Progenitor cell of endocrine pancreas (in vitro differentiated cells): Measurements from ENCODE around the gene ARHGAP25. TPM values are rescaled to one million over a fixed set of nuclear protein-coding genes. Genes with fewer than 3 reads are reported as not detected.

Experiments used
- DNase-seq: peaks from one replicate; pipeline ENCODE4 v3.0.0; 2021; ENCODE audit warnings: low spot score; ENCODE audit not compliant: unreplicated experiment
- H3K27ac Mint-ChIP-seq: 2 replicates; pipeline ENCODE4 v1.8.0; 2021; ENCODE audit warnings: mild to moderate bottlenecking, moderate library complexity, mixed read lengths
- H3K27me3 Mint-ChIP-seq: 2 replicates; pipeline ENCODE4 v1.8.0; 2021; ENCODE audit warnings: mixed read lengths
- H3K36me3 Mint-ChIP-seq: 2 replicates; pipeline ENCODE4 v1.8.0; 2022; ENCODE audit warnings: mixed read lengths; ENCODE audit not compliant: insufficient read depth
- H3K4me1 Mint-ChIP-seq: 2 replicates; pipeline ENCODE4 v1.8.0; 2021; ENCODE audit warnings: low read depth, mixed read lengths
- H3K4me3 Mint-ChIP-seq: 2 replicates; pipeline ENCODE4 v1.8.0; 2021; ENCODE audit warnings: low read depth, mild to moderate bottlenecking, moderate library complexity, mixed read lengths
- H3K9me3 Mint-ChIP-seq: 2 replicates; pipeline ENCODE4 v1.8.0; 2021; ENCODE audit warnings: low read depth, mixed read lengths
- total RNA-seq: library from RNA; stranded (reverse); gene quantifications from 2 replicates; pipeline ENCODE4 v1.2.1, GENCODE V29; 2021
- TF ChIP-seq, protein P1 (sequence below): fragments of 200-600 bp; sonication (generic); IDR thresholded peaks from one replicate; pipeline ENCODE4 v1.5.0; 2021; ENCODE audit warnings: antibody characterized with exemption, mild to moderate bottlenecking; ENCODE audit not compliant: unreplicated experiment

Gene ARHGAP25
- total RNA-seq, 1 donor from 2014 or later = 1.3 TPM

DNA sequence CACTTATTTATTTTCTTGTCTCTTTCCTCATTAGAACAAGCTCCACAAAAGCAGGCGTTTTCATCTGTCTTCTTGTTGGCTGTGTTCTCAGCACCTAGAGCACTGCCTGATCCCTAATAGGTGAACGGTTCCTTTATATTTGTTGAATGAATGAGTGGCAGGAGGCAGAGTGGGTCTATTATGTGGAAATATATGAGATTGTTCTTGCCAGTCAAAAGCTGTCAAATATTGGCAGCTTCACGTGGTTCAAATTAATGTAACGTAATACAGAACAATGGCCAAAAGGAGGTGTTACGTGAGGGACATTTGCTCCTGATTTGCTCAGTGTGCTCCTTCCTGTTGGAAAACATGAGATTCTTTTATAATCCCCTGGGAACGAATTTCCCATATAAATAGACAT, 8.5 kb upstream of the ARHGAP25 start:
- H3K9me3 Mint-ChIP-seq = no peaks in the 10 kb centered on the region
- H3K4me3 Mint-ChIP-seq = no peak overlapping the region
- H3K27ac Mint-ChIP-seq = no peak overlapping the region
- DNase-seq = no peak
- no peaks in the 10 kb centered on the region for H3K36me3 Mint-ChIP-seq
- peaks cover 5% of the 10 kb centered on the region for H3K4me1 Mint-ChIP-seq
- TF ChIP-seq, protein P1, sequence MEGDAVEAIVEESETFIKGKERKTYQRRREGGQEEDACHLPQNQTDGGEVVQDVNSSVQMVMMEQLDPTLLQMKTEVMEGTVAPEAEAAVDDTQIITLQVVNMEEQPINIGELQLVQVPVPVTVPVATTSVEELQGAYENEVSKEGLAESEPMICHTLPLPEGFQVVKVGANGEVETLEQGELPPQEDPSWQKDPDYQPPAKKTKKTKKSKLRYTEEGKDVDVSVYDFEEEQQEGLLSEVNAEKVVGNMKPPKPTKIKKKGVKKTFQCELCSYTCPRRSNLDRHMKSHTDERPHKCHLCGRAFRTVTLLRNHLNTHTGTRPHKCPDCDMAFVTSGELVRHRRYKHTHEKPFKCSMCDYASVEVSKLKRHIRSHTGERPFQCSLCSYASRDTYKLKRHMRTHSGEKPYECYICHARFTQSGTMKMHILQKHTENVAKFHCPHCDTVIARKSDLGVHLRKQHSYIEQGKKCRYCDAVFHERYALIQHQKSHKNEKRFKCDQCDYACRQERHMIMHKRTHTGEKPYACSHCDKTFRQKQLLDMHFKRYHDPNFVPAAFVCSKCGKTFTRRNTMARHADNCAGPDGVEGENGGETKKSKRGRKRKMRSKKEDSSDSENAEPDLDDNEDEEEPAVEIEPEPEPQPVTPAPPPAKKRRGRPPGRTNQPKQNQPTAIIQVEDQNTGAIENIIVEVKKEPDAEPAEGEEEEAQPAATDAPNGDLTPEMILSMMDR = no peak
- peaks cover 4% of the 10 kb centered on the region for H3K27me3 Mint-ChIP-seq

DNA sequence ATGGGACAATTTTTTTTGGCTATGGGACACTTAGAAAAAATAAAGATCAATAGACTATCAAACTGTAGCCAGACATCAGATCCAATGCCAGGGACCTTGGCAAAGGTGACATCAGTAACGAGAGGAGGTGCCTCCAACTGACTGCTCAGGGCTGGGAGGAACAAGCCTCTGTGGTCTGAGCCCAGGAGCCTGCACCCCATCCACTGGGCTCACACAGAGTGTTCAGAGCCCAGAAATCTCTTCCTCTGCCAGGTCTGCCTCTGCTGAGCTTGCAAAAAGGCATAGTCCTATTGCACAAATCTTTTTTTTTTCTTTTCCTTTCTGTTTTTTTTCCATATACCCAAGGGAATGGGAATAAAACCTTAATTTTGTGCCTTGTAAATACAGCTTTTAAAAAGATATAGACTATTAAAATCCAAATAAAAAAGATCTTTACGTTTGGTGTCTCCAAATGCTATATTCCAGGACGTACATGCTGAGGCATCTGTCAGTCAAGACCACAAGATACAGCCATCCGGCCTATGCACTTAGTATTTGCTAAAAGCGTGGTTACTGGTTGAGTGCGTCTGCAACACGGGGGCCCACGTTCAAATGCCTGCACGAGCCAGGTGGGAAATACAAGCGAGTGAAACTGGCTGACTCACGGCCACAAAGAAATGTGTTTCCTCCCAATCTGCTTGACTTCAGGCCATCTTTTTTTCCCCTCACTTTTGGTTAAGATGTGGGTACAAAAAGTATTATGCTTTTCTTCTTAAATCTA, 7.8 kb upstream of the ARHGAP25 start:
- H3K9me3 Mint-ChIP-seq = no peaks in the 10 kb centered on the region
- TF ChIP-seq, protein P1 = no peak
- H3K27me3 Mint-ChIP-seq = peaks cover 4% of the 10 kb centered on the region
- no peaks in the 10 kb centered on the region for H3K36me3 Mint-ChIP-seq
- H3K27ac Mint-ChIP-seq = no peak overlapping the region
- no peak overlapping the region for H3K4me3 Mint-ChIP-seq
- H3K4me1 Mint-ChIP-seq = peaks cover 11% of the 10 kb centered on the region
- DNase-seq = no peak

GRCh38 chr2:68727683-68728375, 6.8 kb upstream of the ARHGAP25 start:
- TF ChIP-seq, protein P1 = no peak

DNA sequence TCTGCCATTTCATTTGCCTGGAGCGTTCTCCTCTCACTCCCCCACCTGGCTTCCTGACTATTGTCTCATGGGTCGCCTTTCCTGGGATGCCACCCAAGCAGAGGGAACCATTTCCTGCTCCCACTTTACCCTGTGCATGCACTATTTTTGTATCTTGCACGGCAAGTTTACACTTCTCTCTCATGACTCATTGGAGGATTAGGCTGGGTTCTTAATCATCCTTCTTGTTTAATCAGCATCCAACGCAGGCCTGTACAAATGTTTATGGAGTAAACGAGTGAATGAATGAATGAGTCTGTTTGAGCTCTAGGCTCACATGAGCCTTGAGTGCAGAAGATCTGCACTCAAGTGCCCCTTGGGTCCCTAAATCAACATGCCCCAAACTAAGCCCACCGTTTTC, 3.8 kb upstream of the ARHGAP25 start:
- no peak for DNase-seq
- H3K27me3 Mint-ChIP-seq = peaks cover 4% of the 10 kb centered on the region
- H3K4me3 Mint-ChIP-seq = no peak overlapping the region
- peaks cover 11% of the 10 kb centered on the region for H3K4me1 Mint-ChIP-seq
- no peaks in the 10 kb centered on the region for H3K9me3 Mint-ChIP-seq
- no peaks in the 10 kb centered on the region for H3K36me3 Mint-ChIP-seq
- TF ChIP-seq, protein P1 = no peak
- H3K27ac Mint-ChIP-seq = no peak overlapping the region

More at GRCh38 chr2:68727683-68728375, 6.8 kb upstream of the ARHGAP25 start:
- H3K36me3 Mint-ChIP-seq = no peaks in the 10 kb centered on the region
- H3K4me3 Mint-ChIP-seq = no peak overlapping the region
- no peak for DNase-seq
- no peak overlapping the region for H3K27ac Mint-ChIP-seq
- no peaks in the 10 kb centered on the region for H3K9me3 Mint-ChIP-seq
- peaks cover 4% of the 10 kb centered on the region for H3K27me3 Mint-ChIP-seq
- peaks cover 11% of the 10 kb centered on the region for H3K4me1 Mint-ChIP-seq

GRCh38 chr2:68732036-68732932, 2.3 kb upstream of the ARHGAP25 start:
- Mint-ChIP-seq H3K4me1 (peaks cover 13% of the 10 kb centered on the region), H3K36me3 (no peaks in the 10 kb centered on the region), H3K9me3 (no peaks in the 10 kb centered on the region), H3K27ac (no peak overlapping the region), H3K4me3 (no peak overlapping the region), H3K27me3 (peaks cover 4% of the 10 kb centered on the region)
- no peak for DNase-seq
- TF ChIP-seq, protein P1 = no peak
